ACC112 (cell line): ENCODE measurements around the gene PPFIBP1.
A peak's percentile ranks its signal among the peaks of the same experiment; 100 is the strongest.

Experiments
- H2AFZ ChIP-seq: fragments of 200-600 bp; sonication (generic); one replicate; pipeline ENCODE4 v1.6.0; 2017; ENCODE audit warnings: antibody characterized with exemption, low read length; ENCODE audit not compliant: unreplicated experiment
- H3K27ac ChIP-seq: fragments of 200-600 bp; sonication (generic); 2 replicates; pipeline ENCODE4 v1.5.1; 2014; ENCODE audit warnings: low read depth, mild to moderate bottlenecking, antibody characterized with exemption, low read length, moderate library complexity
- H3K27me3 ChIP-seq: fragments of 200-600 bp; sonication (generic); 2 replicates; pipeline ENCODE4 v1.6.1; 2014; ENCODE audit warnings: mild to moderate bottlenecking, antibody characterized with exemption, low read length, moderate library complexity, mixed read lengths; ENCODE audit not compliant: insufficient read depth
- H3K36me3 ChIP-seq: fragments of 200-600 bp; sonication (generic); 2 replicates; pipeline ENCODE4 v1.6.1; 2016; ENCODE audit warnings: mild to moderate bottlenecking, antibody characterized with exemption, low read length, moderate library complexity, mixed read lengths; ENCODE audit not compliant: insufficient read depth
- H3K4me1 ChIP-seq: fragments of 200-600 bp; sonication (generic); one replicate; pipeline ENCODE4 v1.6.1; 2016; ENCODE audit warnings: low read length, mixed read lengths; ENCODE audit not compliant: insufficient read depth, unreplicated experiment, control insufficient read depth
- H3K4me3 ChIP-seq: fragments of 200-600 bp; sonication (generic); 2 replicates; pipeline ENCODE4 v1.5.1; 2014; ENCODE audit warnings: mild to moderate bottlenecking, low read depth, low read length
- H3K79me2 ChIP-seq: fragments of 200-600 bp; sonication (generic); one replicate; pipeline ENCODE4 v1.6.0; 2016; ENCODE audit warnings: low read length; ENCODE audit not compliant: control insufficient read depth, unreplicated experiment, insufficient read depth

Gene PPFIBP1

GRCh38 chr12:27709212-27709931 is 185.4 kb downstream of the PPFIBP1 start:
- peak overlapping the region; percentile 99; the same call in 1 of the 2 replicates for H3K4me3 ChIP-seq
- no peaks in the 10 kb centered on the region for H3K27me3 ChIP-seq
- H2AFZ ChIP-seq: no peak overlapping the region
- H3K36me3 ChIP-seq: no peaks in the 10 kb centered on the region
- peaks cover 37% of the 10 kb centered on the region for H3K79me2 ChIP-seq
- no peak overlapping the region for H3K27ac ChIP-seq
- H3K4me1 ChIP-seq: peaks cover 8% of the 10 kb centered on the region

- no peaks in the 10 kb centered on the region for H3K27me3 ChIP-seq
- peaks cover 42% of the 10 kb centered on the region for H3K79me2 ChIP-seq
- H3K4me1 ChIP-seq: peaks cover 8% of the 10 kb centered on the region
- H2AFZ ChIP-seq: peak overlapping the region; percentile 98
- peak overlapping the region; percentile 73 for H3K27ac ChIP-seq
- H3K4me3 ChIP-seq: peak overlapping the region; percentile 99
- 0 out of 2 replicates have a peak, but pooled peaks cover 3% of the 10 kb centered on the region for H3K36me3 ChIP-seq
Measured at GRCh38 chr12:27709932-27710591, 186.1 kb downstream of the PPFIBP1 start.

- peaks cover 6% of the 10 kb centered on the region; the same call in 1 of the 2 replicates for H3K36me3 ChIP-seq
- peaks cover 47% of the 10 kb centered on the region for H3K79me2 ChIP-seq
- no peaks in the 10 kb centered on the region for H3K27me3 ChIP-seq
- peak within 1 kb of the TSS; percentile 98 for H2AFZ ChIP-seq
- peak within 1 kb of the TSS; percentile 99 for H3K4me3 ChIP-seq
- peak within 1 kb of the TSS; percentile 73 for H3K27ac ChIP-seq
- H3K4me1 ChIP-seq: peaks cover 8% of the 10 kb centered on the region
Measured at GRCh38 chr12:27710592-27711316, 186.7 kb downstream of the PPFIBP1 start, which contains the start of gene MRPS35. MRPS35 (plus strand) TSS chr12:27710832; CDS start chr12:27710844, 12 bp downstream.

- H3K27ac ChIP-seq: peak overlapping the region; percentile 36; the same call in 1 of the 2 replicates
Measured at GRCh38 chr12:27711317-27711682, 187.3 kb downstream of the PPFIBP1 start.

GRCh38 chr12:27711967-27712366 is 188.0 kb downstream of the PPFIBP1 start:
- Histone ChIP-seq H3K4me1 (peaks cover 8% of the 10 kb centered on the region), H3K79me2 (peaks cover 49% of the 10 kb centered on the region), H3K36me3 (peaks cover 6% of the 10 kb centered on the region), H3K27me3 (no peaks in the 10 kb centered on the region), H3K27ac (no peak overlapping the region), H3K4me3 (peak overlapping the region; percentile 99), H2AFZ (no peak overlapping the region)

More at GRCh38 chr12:27711317-27711682, 187.3 kb downstream of the PPFIBP1 start:
- H3K36me3 ChIP-seq: peaks cover 6% of the 10 kb centered on the region
- peaks cover 49% of the 10 kb centered on the region for H3K79me2 ChIP-seq
- peak overlapping the region; percentile 98 for H2AFZ ChIP-seq
- H3K27me3 ChIP-seq: no peaks in the 10 kb centered on the region
- peaks cover 8% of the 10 kb centered on the region for H3K4me1 ChIP-seq
- H3K4me3 ChIP-seq: peak overlapping the region; percentile 99

GRCh38 chr12:27723212-27723611 is 199.2 kb downstream of the PPFIBP1 start:
- Histone ChIP-seq H2AFZ (no peak overlapping the region), H3K27ac (no peak overlapping the region), H3K27me3 (no peaks in the 10 kb centered on the region), H3K36me3 (peaks cover 14% of the 10 kb centered on the region; the same call in 1 of the 2 replicates), H3K79me2 (peaks cover 4% of the 10 kb centered on the region), H3K4me1 (no peaks in the 10 kb centered on the region), H3K4me3 (no peak overlapping the region)

GRCh38 chr12:27730097-27730588 is 206.1 kb downstream of the PPFIBP1 start:
- no peaks in the 10 kb centered on the region for H3K27me3 ChIP-seq
- H3K4me3 ChIP-seq: no peak overlapping the region
- no peak overlapping the region for H2AFZ ChIP-seq
- no peak overlapping the region for H3K27ac ChIP-seq
- peaks cover 4% of the 10 kb centered on the region for H3K79me2 ChIP-seq
- no peaks in the 10 kb centered on the region for H3K4me1 ChIP-seq
- peaks cover 20% of the 10 kb centered on the region for H3K36me3 ChIP-seq

GRCh38 chr12:27732281-27732680 is 208.3 kb downstream of the PPFIBP1 start:
- Histone ChIP-seq H3K27ac (no peak overlapping the region), H3K36me3 (peaks cover 16% of the 10 kb centered on the region), H2AFZ (no peak overlapping the region), H3K27me3 (no peaks in the 10 kb centered on the region), H3K79me2 (no peaks in the 10 kb centered on the region), H3K4me3 (no peak overlapping the region), H3K4me1 (no peaks in the 10 kb centered on the region)

GRCh38 chr12:27733052-27733656 is 209.1 kb downstream of the PPFIBP1 start:
- peaks cover 21% of the 10 kb centered on the region for H3K36me3 ChIP-seq
- no peaks in the 10 kb centered on the region for H3K79me2 ChIP-seq
- H3K4me1 ChIP-seq: no peaks in the 10 kb centered on the region
- H2AFZ ChIP-seq: no peak overlapping the region
- H3K27me3 ChIP-seq: no peaks in the 10 kb centered on the region
- no peak overlapping the region for H3K27ac ChIP-seq
- no peak overlapping the region for H3K4me3 ChIP-seq

GRCh38 chr12:27733791-27734190 is 209.8 kb downstream of the PPFIBP1 start:
- no peaks in the 10 kb centered on the region for H3K4me1 ChIP-seq
- no peaks in the 10 kb centered on the region for H3K79me2 ChIP-seq
- no peak overlapping the region for H3K27ac ChIP-seq
- H3K27me3 ChIP-seq: no peaks in the 10 kb centered on the region
- no peak overlapping the region for H2AFZ ChIP-seq
- peaks cover 21% of the 10 kb centered on the region for H3K36me3 ChIP-seq
- no peak overlapping the region for H3K4me3 ChIP-seq
